Breast epithelium (tissue), 4 donors: ENCODE data around the gene DLST. TPM values are rescaled to one million over a fixed set of nuclear protein-coding genes. Genes with fewer than 3 reads are reported as not detected.

Experiments used
- DNase-seq, 2 donors: peaks; one replicate each; pipeline ENCODE4 v3.0.0-alpha.2; 2019; ENCODE audit warnings: low spot score in 2 of 2
- H3K27ac ChIP-seq, 2 donors: fragments of 200-600 bp; sonication (generic) in 1 of 2; one replicate each; pipeline ENCODE4 v1.5.1; 2016 to 2019; ENCODE audit warnings: mild to moderate bottlenecking in 1 of 2
- H3K27me3 ChIP-seq, 2 donors: fragments of 200-600 bp; sonication (generic) in 1 of 2; one replicate each; pipeline versions ENCODE4 v1.5.1 to v1.6.0; 2017 to 2019; ENCODE audit warnings: control low read depth in 1 of 2, mild to moderate bottlenecking in 1 of 2
- H3K36me3 ChIP-seq: fragments of 200-600 bp; one replicate; pipeline ENCODE4 v1.5.1; 2019
- H3K4me1 ChIP-seq, 2 donors: fragments of 200-600 bp; sonication (generic); one replicate each; pipeline ENCODE4 v1.5.1; 2016 to 2019; ENCODE audit warnings: control low read depth in 1 of 2
- H3K4me3 ChIP-seq, 3 donors: fragments of 200-600 bp; sonication (generic); 1 replicate in 2 of 3; 2 replicates in 1 of 3; pipeline ENCODE4 v1.5.1; 2016 to 2019; ENCODE audit warnings: mild to moderate bottlenecking in 3 of 3, moderate library complexity in 2 of 3
- H3K9me3 ChIP-seq, 2 donors: fragments of 200-600 bp; sonication (generic) in 1 of 2; one replicate each; pipeline ENCODE4 v1.5.1; 2016 to 2019; ENCODE audit warnings: control low read depth in 1 of 2
- CTCF ChIP-seq, 3 donors: fragments of 450-650 bp; IDR thresholded peaks; one replicate each; pipeline ENCODE4 v1.5.1; 2016 to 2017; ENCODE audit warnings: antibody characterized with exemption in 3 of 3, mild to moderate bottlenecking in 3 of 3, moderate library complexity in 3 of 3
- POLR2A ChIP-seq: fragments of 450-650 bp; IDR thresholded peaks from one replicate; pipeline ENCODE4 v1.6.1; 2016; ENCODE audit warnings: antibody characterized with exemption, mild to moderate bottlenecking, moderate library complexity
- POLR2AphosphoS5 ChIP-seq, 3 donors: sonication (generic); formaldehyde crosslinking; IDR thresholded peaks; one replicate each; pipeline ENCODE4 v1.6.1; 2017; ENCODE audit warnings: antibody characterized with exemption in 3 of 3
- intact Hi-C: fragments of 100-400 bp; cut with DNase I; formaldehyde crosslinking; loops from one replicate; pipeline ENCODE4 v1.15.1; 2023; ENCODE audit warnings: low total_unique reads
- total RNA-seq, 3 donors: library from RNA; depleted of rRNA; stranded (reverse); fragments of >200 nt; gene quantifications; one replicate each; pipeline ENCODE4 v1.1.0, GENCODE V29; 2016

DLST gene
- total RNA-seq, 3 donors from 2014 or later, result 73.4 to 104 (median 76.1) TPM

GRCh38 chr14:74855945-74856344, 25.8 kb upstream of the DLST start:
- Histone ChIP-seq H3K27ac (no peak overlapping the region), H3K4me1 (no peaks in the 10 kb centered on the region), H3K36me3 (no peaks in the 10 kb centered on the region), H3K4me3 (no peak overlapping the region), H3K27me3 (no peaks in the 10 kb centered on the region), H3K9me3 (no peaks in the 10 kb centered on the region)
- intact Hi-C loops, result no loop called here
- TF ChIP-seq POLR2A (no peak), CTCF (IDR thresholded peaks at IDR 0.05) (no peak), POLR2AphosphoS5 (IDR thresholded peaks at IDR 0.05) (no peak)
- no peak for DNase-seq

- no peak for TF ChIP-seq POLR2AphosphoS5 (IDR thresholded peaks at IDR 0.05)
- no peak for TF ChIP-seq POLR2A
- TF ChIP-seq CTCF (IDR thresholded peaks at IDR 0.05), result no peak
- no peak overlapping the region for H3K27ac ChIP-seq
- H3K9me3 ChIP-seq, result no peaks in the 10 kb centered on the region
- H3K27me3 ChIP-seq, result no peaks in the 10 kb centered on the region
- H3K4me1 ChIP-seq, result no peaks in the 10 kb centered on the region
- intact Hi-C loops, result no loop called here
- no peak overlapping the region for H3K4me3 ChIP-seq
- no peak for DNase-seq
- H3K36me3 ChIP-seq, result no peaks in the 10 kb centered on the region
Observed at GRCh38 chr14:74856366-74856765, 25.4 kb upstream of the DLST start.

GRCh38 chr14:74858022-74858421, 23.7 kb upstream of the DLST start:
- no peaks in the 10 kb centered on the region for H3K4me1 ChIP-seq
- intact Hi-C loops, result no loop called here
- TF ChIP-seq POLR2A, result no peak
- TF ChIP-seq CTCF (IDR thresholded peaks at IDR 0.05), result no peak
- TF ChIP-seq POLR2AphosphoS5 (IDR thresholded peaks at IDR 0.05), result no peak
- H3K27ac ChIP-seq, result no peak overlapping the region
- H3K4me3 ChIP-seq, result no peak overlapping the region
- no peaks in the 10 kb centered on the region for H3K27me3 ChIP-seq
- no peaks in the 10 kb centered on the region for H3K36me3 ChIP-seq
- DNase-seq, result no peak
- H3K9me3 ChIP-seq, result no peaks in the 10 kb centered on the region

GRCh38 chr14:74859757-74860552, 21.8 kb upstream of the DLST start:
- no peak overlapping the region for H3K27ac ChIP-seq
- DNase-seq, result no peak
- H3K27me3 ChIP-seq, result no peaks in the 10 kb centered on the region
- H3K4me3 ChIP-seq, result no peak overlapping the region
- TF ChIP-seq POLR2A (no peak), CTCF (IDR thresholded peaks at IDR 0.05) (no peak), POLR2AphosphoS5 (IDR thresholded peaks at IDR 0.05) (no peak)
- no peaks in the 10 kb centered on the region for H3K4me1 ChIP-seq
- H3K9me3 ChIP-seq, result no peaks in the 10 kb centered on the region
- no peaks in the 10 kb centered on the region for H3K36me3 ChIP-seq
- intact Hi-C loops, result loop anchor here (2.0 kb wide), 1 partner anchor 19 kb away; no protein-coding TSS in a partner anchor

GRCh38 chr14:74860899-74861733, 20.6 kb upstream of the DLST start:
- peak; percentile 77 to 85 (median 84) for TF ChIP-seq CTCF (IDR thresholded peaks at IDR 0.05)
- peak in 1 of 3 donors; percentile 37 for TF ChIP-seq POLR2AphosphoS5 (IDR thresholded peaks at IDR 0.05)
- TF ChIP-seq POLR2A, result no peak
- no peaks in the 10 kb centered on the region for H3K9me3 ChIP-seq
- H3K4me1 ChIP-seq, result no peaks in the 10 kb centered on the region
- DNase-seq, result peak; percentile 80 to 92
- H3K36me3 ChIP-seq, result no peaks in the 10 kb centered on the region
- H3K4me3 ChIP-seq, result no peak overlapping the region
- intact Hi-C loops, result loop anchor here (2.0 kb wide), 1 partner anchor 18 kb away; no protein-coding TSS in a partner anchor
- no peak overlapping the region for H3K27ac ChIP-seq
- H3K27me3 ChIP-seq, result no peaks in the 10 kb centered on the region
